HG03378 (cell line): ENCODE measurements around the gene EDEM3.
"Not testable (repeated sequence)": the region's sequence is repeated elsewhere in the genome, so short reads cannot be mapped to it uniquely, and the experiment has no call there.

Experiments
- ATAC-seq: cut with Tn5 transposase; IDR thresholded peaks from one replicate; pipeline ENCODE4 v1.9.1; 2021; ENCODE audit warnings: mild to moderate bottlenecking, moderate library complexity; ENCODE audit not compliant: unreplicated experiment

EDEM3 gene

DNA sequence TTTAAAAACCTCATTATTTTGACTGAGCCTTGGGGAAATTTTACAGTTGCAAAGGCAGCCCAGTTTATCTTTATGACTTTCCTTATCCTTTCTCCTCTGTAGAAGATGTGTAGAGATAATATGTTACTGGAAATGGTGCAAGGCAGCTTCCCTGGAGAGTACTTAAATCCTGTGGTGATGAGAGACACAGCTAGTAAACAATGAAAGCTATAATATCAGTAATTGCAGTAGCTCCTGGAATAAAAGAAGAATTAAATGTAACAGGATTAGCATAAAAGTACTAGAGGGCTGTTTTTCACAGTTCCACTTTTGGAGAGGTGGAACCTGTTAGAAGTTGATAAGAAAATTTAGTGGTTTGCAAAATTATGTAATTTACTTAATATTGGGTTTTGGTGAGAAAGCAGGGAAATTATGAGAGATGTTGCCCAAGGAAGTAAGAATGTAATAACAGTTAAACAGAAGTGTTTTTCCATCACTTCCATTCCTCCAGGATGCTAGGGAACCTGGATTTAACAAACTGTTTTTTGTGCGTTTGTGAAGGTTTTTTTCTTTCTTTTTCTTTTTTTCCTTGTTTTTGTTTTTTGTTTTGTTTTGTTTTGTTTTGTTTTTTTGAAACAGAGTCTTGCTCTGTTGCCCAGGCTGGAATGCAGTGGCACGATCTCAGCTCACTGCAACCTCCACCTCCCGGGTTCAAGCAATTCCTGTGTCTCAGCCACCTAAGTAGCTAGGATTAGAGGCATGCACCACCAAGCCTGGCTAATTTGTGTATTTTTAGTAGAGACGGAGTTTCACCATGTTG is 15.7 kb upstream of the EDEM3 start:
- no peak for ATAC-seq

DNA sequence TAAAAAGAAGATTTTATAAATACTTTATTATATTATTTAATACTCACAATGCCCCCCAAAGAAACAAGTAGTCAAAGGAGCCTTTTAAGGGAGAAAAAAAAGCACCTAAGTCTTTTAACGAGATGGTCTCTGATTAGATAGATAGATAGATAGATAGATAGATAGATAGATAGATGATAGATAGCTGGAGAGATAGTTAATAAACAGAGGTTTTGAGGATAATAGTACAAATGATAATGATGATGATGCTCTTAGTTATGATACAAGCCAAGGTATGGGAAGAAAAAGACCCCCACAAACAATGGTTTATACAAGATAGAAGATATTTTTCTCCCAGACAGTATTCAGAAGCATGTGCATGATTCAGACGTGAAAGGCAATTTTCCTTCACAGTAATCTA is 14.6 kb upstream of the EDEM3 start:
- ATAC-seq = no peak

DNA sequence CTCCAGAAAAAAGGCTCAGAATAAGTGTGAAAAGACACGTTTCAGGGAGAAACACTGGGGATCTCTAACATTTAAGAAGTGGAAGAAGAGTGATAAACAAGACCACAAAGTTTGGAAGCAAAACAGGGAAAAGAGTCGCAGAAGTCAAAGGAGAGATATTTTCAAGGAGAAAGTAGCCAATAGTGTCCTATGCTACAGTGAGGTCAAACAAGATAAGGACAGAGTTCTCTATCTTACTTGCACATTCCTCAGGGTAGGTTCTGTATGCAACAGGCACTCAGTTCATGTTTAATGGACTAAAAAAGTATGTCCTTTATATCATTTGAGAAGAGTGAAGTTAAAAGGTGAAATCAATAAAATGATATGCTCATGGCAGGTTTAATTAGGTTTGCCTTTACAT is 13.8 kb upstream of the EDEM3 start:
- no peak for ATAC-seq

DNA sequence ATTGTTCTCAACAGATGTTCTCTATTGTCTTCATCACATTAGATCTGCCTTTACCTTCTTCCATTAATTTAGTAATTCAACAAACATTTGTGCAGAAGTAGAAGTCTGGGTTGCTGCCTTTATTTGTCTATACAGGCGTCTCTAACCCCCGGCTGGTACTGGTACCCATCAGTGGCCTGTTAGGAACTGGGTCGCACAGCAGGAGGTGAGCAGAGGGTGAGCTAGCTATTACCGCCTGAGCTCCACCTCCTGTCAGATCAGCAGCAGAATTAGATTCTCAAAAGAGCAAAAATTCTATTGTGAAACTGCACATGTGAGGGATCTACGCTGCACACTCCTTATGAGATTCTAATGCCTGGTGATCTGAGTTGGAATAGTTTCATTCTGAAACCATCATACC is 12.9 kb upstream of the EDEM3 start:
- no peak for ATAC-seq

DNA sequence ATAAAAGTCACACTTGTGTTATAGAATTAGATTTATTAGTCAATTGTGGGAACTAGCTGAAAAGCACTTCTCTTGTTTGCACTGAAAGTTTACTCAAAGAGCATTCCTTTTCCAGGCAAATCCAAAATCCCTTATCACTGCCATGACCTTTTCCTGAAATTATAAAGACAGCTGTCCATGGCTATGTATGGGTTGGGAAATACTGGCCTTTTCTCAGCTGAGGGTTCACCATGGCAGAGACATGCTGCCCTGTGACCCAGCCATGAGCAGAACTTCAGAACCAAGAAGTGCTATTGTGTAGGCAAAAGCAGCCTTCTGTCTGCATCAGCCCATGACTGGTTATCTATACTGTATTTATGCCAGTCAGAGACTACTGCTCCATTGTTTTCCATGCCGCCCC is 9.8 kb upstream of the EDEM3 start:
- ATAC-seq = no peak

DNA sequence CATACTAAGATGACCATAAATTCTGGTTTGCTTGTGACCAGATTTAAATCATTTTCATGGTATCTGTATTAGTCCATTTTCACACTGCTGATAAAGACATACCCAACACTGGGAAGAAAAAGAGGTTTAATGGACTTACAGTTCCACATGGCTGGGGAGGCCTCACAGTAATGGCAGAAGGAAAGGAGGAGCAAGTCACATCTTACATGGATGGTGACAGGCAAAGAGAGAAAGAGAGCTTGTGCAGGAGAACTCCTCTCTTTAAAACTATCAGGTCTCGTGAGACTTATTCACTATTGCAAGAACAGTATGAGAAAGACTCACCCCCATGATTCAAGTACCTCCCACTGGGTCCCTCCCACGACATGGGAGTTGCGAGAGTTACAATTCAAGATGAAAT is 8.9 kb upstream of the EDEM3 start:
- ATAC-seq = not testable (repeated sequence)

DNA sequence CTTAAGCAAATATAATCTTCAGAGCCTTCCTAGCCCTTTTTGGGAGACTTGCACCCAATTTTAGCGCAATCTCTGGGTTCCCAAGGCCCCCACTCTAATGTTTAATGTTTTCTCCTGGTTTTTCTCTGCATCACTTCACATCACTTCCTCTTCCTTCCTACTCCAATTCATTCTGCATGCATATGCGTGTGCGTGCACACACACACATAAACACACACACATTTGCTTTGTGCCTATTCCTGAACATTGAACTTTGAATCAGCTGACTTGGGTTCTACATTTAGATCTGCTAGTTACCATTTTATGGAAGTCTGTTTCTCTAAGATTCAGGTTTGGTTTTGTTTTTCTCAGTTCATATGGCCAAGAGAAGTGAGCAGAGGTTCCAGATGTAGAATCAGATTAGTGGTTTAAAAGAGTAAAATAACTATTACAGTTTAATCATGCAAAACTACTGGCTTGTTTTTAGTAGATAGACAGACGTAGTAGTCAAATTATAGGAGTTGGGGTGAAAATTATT is 7.4 kb upstream of the EDEM3 start:
- no peak for ATAC-seq

DNA sequence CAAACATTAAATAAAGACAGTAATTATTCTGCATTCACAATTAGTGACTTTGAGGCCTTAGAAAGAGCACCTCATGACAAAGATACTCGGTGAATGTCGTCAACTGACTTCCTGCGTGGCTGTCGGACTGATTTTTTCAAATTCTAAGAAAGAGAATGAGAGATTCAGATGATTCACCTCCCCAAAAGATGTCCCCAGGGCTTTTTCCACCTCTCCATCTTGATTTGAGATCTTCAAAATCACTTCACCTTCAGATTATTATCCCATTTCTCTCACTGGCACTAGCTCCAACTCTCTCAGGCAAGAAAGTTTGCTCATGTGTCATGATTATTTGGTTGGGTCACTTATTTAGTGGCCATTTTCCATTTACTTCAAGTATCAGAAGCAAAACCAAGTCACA is 5.0 kb upstream of the EDEM3 start:
- ATAC-seq = no peak

DNA sequence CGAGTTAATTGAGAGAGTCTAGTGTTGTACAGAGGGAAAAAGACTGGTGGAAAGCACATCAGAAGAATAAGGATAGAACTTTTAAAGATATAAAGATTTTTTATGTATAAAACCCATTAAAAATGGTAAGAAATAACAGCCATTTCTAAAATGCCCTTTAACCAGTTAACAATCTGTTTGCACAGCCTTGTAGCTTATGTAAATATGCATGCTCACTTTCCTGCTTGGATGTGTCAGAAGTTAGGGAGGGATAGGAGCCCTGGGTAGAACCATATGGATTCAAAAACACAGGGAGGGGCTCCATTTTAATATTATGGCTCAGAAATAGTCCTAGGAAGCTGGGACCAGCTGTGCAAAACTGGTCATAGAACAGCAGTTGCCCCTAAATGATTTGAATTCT is 4.5 kb upstream of the EDEM3 start:
- no peak for ATAC-seq

DNA sequence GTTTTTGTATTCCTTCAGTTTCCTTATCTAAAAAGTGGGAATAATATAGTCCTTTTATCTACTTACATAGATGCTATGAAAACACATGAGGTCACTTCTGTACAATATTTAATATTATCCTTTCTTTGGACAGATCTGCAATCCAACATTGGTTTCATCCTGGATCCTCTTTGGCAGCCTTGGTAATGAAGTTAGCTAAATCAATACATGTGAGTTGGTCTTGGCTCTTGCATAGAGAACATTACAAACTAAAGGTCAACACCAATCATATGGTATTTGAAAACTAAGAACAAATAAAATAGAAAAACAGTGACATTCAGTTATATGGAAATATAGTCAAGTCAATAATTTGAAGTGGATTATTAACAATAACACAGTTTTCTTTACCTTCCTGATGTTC is 3.2 kb upstream of the EDEM3 start:
- ATAC-seq = no peak

DNA sequence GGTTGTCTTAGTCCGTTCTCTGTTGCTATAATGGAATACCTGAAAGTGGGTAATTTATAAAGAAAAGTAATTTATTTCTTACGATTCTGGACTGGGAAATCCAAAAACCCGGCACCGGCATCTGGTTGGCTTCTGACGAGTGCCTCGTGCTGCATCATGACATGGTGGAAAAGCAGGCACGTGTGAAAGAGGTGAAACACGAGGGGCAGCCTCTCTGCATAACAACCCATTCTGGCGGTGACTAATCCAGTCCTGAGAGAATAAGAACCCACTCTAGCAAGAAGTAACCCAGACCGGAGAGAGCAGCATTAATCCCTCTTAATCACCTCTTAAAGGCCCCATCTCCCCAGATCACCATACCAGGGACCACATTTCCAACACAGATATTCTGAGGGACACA is 2.7 kb upstream of the EDEM3 start:
- no peak for ATAC-seq

DNA sequence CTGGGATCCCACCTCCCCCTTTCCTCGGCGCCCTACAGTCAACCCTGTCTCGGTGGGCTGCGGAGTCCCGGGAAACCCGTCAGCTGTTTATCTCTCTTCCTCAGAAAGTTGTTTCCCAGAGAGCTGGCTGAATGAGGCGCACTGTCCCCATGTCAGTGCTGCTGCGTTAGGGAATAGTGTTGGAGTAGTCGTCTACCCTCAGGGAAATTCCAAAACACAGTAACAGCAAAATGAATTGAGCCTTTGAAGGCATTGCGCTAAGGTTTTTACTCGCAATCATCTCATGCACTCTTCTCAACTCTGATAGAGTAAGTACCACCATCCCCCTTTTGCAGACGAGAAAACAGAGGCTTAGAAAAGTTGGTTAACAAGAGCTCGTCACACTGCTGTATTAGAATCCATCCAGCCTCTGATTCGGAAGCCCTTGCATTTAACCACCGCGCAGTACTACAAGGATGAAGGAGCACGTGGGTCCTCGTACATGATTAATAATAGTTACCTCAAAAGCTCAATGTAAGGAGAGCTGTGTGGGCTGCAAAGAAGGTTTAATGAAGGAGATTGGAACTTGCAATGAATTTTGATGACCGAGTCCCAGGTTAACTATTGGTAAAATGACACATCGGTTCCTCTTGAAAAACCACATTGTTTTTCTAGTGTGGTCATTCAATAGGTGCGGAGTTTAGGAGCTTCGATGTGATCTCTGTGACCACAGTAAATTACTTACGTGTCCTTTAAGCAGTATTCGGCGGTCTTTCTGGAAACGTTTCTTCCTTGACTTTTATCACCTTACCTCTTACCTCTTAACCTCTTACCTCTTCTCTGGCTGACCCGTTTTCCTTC is 788 bp upstream of the EDEM3 start:
- ATAC-seq = peak; percentile 14

DNA sequence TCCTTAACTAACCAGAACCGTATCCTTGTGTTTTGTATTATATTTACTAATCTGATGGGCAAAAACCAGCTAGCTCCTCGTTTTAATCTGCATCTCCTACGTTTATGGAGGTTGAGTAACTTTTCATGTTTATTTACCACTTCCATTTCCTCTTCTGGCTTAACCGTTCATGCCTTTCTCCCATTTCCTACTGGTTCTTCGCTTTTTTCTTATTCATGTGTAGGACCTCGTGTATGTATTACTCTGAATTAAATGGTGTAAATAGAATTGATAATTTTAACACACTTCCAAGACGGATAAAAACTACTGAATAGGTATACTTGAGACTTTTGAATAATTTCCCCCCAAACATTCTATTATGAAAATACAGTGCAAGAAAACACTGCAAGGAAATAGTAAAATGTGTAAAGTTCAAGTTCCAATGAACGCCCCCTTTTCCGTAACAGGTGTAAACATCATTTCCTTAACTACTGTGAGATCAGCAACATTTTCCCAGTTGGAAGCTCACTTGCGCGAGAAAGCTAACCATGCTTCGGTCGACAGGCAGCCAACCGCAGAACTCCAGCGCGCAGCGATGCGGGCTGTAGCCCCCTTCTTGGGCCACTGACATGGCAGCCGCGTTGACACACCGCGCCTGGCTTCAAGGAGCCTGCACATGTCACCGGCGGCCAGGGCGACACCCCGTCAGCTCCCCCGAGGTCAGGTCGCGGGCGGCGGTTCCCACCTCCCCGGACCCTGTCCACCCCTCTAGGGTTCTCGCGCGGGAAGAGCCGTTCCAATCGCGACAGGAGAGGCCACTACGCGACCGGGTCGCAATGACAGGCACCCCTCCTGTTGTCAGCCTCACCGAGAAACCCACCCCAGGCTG is 816 bp downstream of the EDEM3 start:
- ATAC-seq = peak; percentile 1

DNA sequence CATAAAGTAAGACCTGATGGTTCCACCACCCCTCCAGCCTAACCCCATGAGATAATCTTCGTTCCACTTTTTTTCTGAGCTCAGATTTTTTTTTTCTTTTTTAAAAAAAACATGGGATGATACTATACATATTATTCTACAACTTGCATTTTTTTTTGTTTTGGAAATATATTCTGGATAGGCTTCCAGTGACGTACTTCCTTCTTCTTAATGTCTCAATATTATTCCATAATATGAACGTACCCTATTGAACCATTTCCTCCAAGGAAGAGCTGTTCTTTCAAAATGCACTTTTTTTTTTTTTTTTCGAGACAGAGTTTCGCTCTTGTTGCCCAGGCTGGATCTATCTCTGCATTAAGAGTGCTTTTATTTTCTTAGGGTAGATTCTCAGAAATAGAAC is 1.5 kb downstream of the EDEM3 start:
- no peak for ATAC-seq

DNA sequence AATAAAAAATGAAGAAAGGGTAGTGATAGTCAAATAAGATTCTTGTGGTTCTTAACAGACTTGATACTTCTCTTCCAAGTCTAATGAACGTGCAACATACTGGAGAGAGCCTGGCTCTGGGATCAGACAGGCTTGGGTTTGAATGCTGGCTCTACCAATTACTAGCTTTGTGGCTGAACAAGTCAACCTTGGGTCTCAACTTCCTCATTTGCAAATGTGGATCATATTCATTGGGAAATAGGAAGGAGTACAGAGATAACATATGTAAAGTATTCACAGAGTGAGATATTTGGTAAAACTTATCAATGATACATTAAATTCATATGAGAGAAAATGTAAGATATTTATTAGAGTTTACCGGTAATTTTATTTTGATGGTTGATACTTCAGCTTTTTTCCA is 2.0 kb downstream of the EDEM3 start:
- ATAC-seq = no peak

DNA sequence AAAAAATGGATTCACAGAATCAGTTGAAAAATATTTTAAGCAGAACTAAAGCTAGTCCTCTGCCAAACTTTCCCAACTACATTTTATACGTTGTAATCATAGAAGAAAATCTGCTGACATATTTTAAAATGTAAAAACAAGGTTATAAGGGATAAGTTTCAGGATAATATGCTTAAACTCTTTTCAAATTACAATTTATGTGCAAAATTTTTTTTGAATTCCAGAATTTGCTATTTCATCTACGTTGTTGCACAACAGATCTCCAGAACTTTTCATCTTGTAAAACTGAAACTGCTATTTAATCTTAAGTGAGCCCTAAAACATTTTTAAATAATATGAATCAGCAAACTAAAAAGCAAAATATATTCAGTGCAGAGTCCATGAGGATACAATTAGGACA is 5.9 kb downstream of the EDEM3 start:
- ATAC-seq = no peak

DNA sequence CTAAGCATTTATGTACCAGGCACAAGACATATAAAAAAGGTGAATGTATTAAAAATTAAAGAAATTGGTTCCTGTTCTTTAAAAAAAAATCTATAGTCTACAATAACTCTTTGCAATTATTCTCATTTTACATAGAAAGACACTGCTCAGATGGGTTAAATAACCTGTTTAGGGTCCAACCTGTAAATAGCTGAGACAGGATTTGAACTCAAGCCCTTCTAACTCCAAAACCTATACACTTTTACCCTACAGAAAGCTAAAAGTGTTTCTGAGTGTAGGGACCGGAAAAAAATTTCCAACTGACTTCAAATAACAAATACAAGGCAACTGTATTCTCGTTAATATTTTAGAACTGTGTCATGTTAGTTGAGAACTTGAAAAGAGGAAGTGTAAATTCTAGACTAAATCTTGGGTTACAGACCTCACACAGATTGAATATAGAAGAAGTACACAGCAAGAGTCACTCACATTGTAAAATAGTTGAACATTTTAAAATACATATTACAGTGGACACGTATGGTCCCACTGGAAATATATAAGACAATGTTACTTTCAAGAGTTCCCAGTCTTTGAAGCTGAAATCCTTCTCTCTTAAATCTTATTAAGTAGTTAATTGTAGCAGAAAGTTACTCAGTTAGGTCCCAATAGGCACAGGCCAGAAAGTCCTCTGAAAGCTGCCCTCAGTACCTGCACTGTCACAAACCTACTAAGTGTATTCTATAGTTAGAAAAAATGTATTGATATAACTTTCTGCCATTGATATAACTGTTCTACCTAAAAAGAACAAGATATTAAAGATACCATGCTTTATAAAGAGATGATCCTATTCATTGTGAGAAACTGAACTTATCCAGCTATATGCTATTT is 7.3 kb downstream of the EDEM3 start:
- ATAC-seq = peak; percentile 73

DNA sequence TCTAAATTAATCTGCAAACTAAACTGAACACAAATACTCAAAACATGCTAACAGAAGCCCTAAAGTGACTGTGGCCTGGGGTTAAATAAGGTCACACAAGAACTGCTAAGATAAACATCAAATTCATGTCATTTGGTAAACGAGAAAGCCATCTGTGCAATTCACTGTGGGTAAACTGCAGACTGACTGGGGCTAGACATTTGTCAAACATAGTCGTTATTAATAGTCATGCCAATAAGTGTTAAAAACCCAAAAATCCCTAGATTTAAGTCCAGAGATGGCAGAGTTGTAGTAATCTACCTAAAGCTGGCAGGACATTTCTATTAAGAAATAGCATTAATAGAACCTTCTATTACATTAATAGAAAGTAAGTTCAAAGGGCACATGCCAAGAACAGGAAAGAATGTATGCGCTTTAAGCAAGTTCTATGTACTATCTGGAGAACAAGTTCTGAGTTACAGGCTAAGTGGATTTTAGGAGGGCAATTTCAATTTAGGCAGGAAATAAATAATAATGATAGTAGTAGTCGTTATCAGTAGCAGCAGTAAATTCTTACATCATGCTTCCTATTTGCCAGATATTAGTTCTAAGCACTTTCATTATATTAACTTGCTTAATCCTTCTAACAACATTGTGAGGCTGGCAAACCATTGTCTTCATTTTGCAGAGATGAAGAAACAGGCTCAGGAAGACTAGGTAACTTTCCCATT is 8.6 kb downstream of the EDEM3 start:
- ATAC-seq = no peak

DNA sequence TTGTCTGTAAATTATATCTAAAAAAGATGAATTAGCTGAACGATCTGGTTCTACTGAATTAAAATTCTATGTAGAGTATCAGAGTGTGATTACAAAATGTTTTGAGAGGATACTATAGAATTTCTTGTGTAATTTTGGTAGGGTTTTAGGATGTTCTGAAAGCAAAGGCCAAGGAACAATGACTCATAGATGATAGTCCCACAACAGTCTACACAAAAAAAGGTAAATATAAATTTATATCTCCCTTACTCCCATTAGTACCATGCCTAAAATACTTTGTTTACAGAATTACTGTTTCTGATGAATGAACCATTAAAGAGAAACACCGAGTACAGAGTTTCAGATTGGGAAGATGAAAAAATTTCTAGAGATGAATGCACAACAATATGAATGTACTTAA is 9.5 kb downstream of the EDEM3 start:
- no peak for ATAC-seq
